T-helper 22 cell (primary cell): Measurements from ENCODE around the gene GMDS.

Source experiments
- DNase-seq: peaks from one replicate; pipeline ENCODE4 v3.0.0-alpha.2; 2020; ENCODE audit warnings: low read depth

The GMDS gene

GRCh38 chr6:1832844-1833787 lies 412.3 kb downstream of the GMDS start:
- DNase-seq = no peak

DNA sequence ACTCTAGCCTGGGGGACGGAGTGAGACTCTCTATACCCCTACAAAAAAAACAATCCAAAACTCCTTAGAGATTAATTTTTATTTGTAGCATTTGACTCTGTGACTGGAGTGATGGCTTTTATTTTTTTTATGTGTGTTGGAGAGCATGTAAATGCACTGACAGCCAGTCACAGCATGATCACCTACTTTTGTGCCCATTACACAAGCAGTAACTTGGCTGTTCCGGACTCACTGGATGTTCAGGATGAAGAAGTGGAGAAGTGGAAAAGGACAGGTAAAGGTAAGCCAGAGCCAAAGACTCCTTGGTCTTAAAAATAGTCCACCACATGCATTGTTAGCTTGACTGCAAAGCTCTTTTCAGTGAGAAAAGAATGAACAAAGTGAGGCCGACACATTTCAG lies 413.0 kb downstream of the GMDS start:
- DNase-seq = no peak

GRCh38 chr6:1827984-1828793 lies 417.2 kb downstream of the GMDS start:
- no peak for DNase-seq

- no peak for DNase-seq
Measured at GRCh38 chr6:1825926-1826325, 419.5 kb downstream of the GMDS start.

- DNase-seq = no peak
Measured at GRCh38 chr6:1825277-1825676, 420.1 kb downstream of the GMDS start.

GRCh38 chr6:1821513-1822183 lies 423.8 kb downstream of the GMDS start:
- DNase-seq = no peak

- DNase-seq = no peak
Measured at GRCh38 chr6:1821164-1821512, 424.3 kb downstream of the GMDS start.

GRCh38 chr6:1820714-1821113 lies 424.7 kb downstream of the GMDS start:
- no peak for DNase-seq

GRCh38 chr6:1820165-1820564 lies 425.2 kb downstream of the GMDS start:
- DNase-seq = no peak

DNA sequence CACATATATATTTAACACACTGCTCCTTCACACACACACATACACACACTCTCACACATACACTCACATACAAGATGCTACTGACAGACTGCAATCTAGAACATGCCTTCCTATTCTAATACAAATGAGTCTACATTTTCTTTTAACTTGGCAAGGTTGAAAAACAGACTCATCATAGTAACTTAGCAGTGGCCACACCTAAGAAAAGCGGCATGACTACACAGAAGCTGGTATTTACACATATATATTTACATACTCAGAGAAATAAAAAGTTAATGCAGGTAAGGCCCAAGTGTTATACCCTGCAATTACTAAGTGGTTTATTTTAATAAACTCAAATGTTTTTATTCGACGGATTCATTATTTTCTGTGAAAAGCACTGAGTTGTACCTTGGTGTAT lies 426.4 kb downstream of the GMDS start:
- DNase-seq = no peak

DNA sequence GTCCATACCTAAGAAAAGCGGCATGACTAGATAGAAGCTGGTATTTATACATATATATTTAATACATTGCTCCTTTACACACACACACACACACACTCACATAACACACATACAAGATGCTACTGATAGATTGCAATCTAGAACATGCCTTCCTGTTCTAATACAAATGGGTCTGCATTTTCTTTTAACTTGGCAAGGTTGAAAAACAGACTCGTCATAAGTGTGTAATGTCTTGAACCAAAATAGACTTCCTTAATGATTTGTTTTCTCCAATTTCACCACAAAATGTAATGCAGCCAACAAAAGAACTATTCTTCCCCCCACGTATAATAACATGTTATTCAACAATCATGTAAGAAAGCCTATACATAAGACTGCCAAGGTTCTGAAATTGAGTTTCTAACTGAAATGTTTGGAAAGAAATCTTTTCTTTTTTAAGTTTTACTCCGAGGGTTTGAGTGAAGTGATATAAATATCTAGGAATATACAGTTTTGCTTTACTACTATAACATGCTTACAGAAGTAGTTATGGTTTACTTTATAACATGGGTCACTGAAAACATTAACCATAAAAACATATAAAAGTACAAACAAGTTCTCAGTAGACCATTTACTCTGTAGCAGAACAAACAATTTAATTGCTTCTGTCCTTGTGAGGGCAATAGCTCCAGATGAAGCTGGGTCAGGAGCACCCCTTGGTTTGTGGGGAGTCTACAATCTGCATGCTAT lies 428.2 kb downstream of the GMDS start:
- DNase-seq = no peak

DNA sequence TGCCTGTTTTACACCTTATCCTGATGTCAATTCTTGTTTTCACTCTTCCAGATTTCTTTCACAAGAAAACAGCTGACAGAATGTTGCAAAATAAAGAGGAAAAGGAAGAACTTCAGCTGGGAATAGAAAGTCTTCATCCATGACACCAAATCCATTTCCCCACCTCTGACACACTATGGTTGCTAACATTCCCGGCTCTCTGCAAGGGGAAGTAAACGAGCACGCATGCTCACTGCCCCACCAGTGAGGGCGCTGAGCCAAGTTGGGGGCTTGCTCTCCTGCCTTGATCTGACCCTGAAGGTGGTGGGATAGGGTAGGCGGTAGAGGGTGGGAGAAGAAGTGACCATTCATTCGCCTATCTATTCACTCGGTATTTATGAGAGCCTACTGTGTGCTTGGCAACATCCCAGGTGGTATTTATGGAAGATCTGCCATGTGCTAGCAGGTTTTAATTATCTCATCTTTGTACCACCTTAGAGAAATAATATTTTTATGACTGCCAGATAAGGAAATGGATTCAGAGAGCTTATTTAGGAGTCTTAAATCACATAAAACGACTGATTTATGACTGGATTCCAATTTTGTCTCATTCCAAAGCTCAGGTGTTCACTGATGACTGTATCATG lies 429.5 kb downstream of the GMDS start:
- DNase-seq = no peak

GRCh38 chr6:1814279-1814678 lies 431.1 kb downstream of the GMDS start:
- no peak for DNase-seq

DNA sequence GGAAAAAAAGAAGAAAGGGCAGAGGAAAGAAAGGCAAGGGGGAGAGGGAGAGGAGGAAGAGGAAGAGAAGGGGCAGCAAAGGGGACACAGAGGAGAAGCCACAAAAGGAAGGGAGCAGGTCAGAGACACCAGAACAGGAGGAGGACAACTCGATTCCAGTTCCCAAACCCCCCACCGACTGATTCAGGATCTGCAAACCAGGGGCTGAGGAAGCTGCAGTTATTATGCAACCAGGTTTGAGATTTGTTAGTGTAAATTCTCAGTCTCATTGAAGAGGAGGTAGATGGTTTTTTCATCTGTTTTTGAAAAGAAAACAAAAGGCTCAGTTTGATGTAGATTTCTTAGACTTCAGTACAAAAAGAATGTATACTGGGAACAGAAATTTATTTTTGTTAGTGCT lies 432.9 kb downstream of the GMDS start:
- DNase-seq = no peak

- DNase-seq = no peak
Measured at GRCh38 chr6:1812034-1812433, 433.4 kb downstream of the GMDS start.

DNA sequence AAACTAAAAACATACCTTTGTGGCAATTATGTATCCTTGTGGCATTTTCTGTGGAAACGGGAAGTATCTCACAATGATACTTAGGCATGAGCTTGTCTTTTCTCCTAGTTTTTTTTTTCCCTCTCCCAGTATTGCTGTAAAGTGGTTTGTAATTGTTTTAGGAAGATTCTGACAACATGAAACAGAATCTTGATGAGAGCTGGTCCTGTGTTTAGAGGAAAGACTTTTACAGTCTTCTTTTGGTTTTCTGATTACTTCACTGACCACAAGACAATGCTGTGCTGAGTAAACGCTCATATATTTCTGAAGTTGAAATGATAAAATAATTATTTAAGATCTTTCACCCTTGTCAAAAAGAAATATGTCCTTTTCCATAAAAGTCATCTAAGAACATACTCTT lies 434.5 kb downstream of the GMDS start:
- no peak for DNase-seq

GRCh38 chr6:1809291-1809988 lies 436.0 kb downstream of the GMDS start:
- no peak for DNase-seq

DNA sequence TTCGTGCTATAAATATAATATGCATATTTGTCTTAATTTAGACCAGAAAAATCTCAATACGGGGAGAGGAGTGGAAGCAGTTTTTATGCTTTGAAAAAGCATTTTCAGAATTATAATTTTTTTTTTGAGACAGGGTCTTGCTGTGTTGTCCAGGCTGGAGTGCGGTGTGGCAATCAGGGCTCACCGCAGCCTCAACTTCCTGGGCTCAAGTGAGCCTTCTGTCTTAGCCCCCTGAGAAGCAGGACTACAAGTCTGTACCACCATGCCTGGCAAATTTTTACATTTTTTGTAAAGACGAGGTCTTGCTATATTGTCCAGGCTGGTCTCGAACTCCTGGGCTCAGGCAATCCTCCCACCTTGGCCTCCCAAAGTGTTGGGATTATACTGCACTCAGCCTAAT lies 438.5 kb downstream of the GMDS start:
- DNase-seq = no peak

DNA sequence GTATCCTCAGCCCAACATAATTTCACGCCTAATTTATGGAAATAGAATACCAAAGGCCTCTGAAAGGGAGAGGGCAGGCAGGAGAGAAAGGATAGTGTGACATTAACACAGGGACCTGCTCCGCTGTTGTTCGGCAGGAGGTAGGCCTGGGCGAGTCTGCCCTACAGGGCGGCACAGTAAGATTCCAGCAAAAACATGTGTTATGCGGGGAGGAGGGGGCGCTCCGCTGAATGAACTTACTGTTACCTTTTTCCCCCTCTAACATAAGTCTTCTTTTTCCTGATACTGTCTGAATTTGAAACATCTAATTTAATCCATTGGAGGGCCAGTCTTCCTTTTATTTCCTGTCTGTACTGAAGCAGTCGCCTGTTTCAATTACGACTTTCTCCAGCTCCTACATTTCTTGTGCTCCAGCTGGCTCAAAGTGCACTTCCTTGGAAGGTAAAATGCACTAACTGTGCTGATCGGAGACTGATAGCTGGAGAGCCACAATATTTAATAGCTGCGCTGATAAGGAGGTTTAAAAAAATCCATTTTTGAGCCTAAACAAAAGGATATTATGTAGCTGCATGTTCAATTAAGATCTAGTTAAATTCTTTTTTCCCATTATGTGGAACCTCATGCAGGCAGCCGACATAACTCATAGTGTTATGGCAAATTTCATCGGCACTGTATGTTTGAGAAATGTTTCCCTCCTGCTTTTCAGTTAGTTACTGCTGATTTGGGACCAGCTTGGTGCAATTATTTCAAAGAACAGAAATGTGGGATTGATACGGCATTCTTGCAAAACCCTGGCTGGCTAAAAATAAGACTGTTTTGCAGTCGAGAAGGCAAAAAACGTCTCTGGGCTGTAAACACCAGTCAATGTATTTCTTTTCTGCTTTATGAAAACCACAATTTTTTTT lies 442.7 kb downstream of the GMDS start:
- no peak for DNase-seq

- DNase-seq = no peak
Measured at GRCh38 chr6:1801401-1801800, 444.0 kb downstream of the GMDS start.
